HG03558 (cell line): ENCODE results near the gene ROBO2.

Experiments used
- ATAC-seq: cut with Tn5 transposase; IDR thresholded peaks from one replicate; pipeline ENCODE4 v1.9.1; 2021; ENCODE audit warnings: moderate number of reproducible peaks; ENCODE audit not compliant: unreplicated experiment; ENCODE audit errors: extremely low read depth

The ROBO2 gene

DNA sequence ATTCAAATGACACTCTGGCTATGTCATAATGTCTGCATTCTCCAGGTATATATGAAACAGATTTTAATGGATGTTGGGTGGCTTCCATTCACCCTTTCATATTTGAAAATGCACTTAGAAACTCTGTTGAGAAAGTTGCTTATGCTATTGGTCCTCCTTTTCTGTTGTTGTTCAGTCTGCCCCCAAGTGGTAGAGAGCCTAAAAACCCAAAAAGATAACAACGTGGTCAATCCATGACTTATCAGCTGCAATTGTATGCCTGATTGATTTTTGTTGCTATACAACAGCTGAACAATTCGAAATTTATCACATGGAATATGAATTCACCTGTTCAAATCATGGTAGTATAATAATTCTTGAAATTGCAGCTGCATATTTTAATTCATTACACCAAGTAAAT is 279.8 kb downstream of the ROBO2 start:
- no peak for ATAC-seq

DNA sequence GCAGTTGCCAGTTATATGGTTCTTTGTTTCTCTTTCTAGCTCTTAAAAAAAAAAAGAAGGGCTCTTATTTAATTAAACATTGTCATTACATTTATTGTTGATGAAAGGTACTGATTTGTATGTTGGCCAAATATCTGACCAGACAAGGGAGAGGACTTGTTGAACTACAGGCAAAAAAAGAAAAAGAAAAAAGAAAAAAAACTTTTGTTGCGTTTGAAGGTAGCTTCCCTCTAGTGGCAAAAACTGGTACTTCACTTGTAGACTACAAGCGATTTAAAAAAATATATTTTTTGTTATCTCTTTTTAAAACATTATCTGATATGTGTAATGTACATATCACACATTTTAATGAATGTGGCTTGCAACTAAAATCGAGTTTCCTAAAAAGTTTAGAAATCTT is 280.6 kb downstream of the ROBO2 start:
- no peak for ATAC-seq

DNA sequence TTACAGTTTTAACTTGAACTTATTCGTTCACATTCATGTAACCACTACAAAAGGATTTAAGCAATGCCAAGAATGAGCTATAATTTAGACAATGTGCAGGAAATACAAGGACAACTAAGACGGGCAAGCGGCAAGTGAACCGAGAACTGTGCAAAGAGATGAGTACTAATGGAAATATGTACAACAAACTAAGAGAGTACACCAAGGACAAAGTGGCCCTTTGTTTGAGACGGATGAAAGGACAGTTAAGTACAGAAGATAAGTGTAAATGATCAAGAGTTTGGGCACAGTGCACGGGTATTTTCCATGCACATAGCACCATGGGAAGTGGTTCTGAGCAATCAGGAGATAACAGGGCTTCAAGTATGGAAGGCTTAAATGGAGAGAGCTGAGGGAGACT is 281.7 kb downstream of the ROBO2 start:
- no peak for ATAC-seq

DNA sequence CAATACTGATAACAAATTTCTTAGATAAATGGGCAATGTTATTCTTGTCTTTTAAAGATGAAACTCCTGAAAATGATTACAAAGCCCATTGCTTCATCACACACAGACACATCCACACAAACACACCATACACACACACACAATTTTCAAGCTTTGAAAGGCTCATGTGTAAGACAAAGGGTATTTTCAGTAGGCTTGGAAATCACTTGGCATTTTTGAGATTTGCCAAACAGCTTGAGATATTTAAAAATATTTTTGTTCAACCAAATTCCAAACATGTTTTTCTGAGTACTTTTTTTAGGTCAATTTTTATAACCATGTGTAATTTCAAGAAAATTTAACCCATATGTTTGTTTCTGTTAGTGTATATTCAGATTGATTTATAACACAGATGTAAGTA is 283.7 kb downstream of the ROBO2 start:
- no peak for ATAC-seq

DNA sequence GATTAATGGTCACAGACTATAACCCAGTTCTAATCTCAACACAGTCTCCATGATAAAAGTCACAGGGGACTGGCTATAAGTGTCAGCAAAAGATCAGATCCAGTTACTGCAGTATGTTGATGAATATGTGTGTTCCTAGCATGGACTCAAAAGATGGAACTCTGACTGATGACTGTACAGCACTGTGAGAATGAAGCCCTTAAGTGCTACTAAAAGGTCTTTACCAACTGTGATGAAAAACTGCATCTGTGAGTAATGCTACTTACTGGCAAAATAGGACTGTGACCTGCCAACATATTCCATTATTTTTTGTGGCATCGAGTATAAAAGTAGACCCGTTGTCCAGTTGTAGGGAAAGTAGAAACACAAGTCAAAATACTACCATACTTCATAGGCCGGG is 284.2 kb downstream of the ROBO2 start:
- ATAC-seq: no peak

DNA sequence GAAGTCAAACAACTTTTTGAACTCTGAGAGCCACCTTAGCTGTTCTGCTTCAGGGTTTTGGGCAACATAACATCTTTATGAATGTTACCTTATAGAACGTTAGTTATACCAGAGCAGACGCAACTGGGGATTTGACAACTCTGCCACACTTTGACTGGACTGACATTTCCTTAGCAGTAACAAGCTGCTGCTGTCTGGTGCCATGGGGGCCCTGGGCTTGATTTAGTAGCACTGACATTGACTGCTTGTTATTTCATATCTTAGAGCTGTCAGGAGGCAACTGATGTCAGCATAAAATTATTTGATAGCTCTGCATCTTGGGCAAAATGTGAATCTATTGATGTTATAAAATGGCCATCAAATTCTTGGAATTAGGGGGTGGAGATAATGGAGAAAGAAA is 285.4 kb downstream of the ROBO2 start:
- no peak for ATAC-seq

DNA sequence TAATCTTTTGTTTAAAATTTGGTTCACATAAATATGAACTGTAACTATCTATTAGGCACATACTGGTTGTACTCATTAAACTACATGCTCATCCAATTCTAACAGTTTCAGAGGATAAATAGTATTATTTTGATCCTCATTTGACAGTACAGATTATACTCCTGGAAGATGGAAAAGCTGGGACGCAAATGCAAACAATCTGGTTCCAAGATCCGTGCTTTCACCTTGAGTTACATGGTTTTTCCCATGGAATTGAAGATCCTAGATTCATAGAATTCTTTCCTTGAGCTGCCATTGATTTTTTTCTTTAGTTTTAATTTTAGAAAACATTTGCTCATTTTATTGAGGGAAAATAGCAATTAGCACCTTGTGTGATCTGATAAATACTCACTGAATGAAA is 285.8 kb downstream of the ROBO2 start:
- ATAC-seq: no peak

DNA sequence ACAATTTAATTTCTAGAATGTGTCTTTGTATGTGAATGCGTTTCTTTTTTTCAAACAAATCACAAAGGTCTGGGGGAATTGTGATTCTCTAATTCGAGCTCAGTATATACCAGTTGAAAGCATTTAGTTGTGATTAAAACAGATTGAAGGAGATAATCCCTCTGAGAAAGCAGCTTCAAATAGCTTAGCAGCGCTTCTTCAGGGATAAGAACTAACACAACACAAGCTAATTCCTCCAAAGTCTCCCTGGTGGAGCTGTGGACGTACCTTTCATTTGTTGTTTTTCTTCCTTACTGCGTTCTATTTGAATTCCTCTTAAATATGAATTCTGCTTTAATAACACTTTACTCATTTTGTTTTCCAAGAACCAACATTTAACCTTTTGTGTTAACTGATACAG is 286.7 kb downstream of the ROBO2 start:
- no peak for ATAC-seq

DNA sequence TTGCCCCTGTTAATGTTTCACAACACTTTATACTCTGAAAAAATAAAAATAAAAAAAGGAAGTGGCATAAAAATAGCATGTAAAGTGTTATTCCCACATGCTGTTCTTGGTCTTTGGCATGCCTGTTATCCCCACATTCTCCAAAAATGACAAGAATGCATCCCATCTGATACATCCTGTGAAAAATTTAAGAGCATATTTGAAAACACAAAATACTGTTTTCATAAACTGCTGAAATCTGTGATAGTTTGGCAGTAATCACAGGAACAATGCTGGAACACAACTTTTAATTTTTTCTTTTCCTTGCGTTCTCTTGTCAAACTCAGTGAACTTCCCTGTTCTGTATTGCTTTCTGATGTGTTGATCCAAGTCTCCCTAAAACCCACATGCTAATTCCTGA is 288.8 kb downstream of the ROBO2 start:
- no peak for ATAC-seq

DNA sequence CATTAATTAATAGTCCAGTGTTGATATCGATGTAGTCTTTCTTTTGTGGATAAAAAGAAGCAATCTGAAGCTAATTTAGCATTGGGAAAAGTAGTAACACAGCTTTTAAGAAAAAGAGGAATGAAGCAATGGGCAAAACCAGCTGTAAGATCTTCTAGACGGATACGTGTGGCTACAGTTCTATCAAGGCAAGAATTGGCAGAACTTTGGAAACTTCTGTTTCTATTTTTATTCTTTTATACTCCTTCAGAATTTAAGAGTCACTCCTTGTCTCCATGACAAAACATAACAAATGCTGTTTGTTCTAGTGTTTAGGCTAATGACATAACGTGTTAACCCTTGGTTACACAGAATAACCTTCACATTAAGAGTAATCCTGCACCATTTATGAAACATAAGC is 289.2 kb downstream of the ROBO2 start:
- ATAC-seq: no peak

DNA sequence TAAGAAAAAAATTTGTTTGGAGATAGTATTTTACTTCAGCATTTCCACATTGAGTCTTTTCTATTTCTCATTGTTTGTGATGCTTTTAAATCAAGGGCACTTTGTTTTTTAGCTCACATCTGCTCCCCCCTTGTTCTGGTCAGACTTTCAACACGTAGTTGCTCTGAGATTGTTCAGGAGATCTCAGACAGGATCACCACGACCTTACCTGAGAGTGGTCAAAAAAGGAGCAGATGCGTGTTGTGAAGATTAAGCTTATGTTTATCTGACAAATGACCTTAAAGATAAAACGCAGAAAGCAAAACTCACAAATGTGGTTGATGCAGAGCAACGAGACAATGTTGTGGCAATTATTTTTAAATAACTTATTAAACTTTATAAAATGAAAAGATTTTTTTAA is 298.3 kb downstream of the ROBO2 start:
- ATAC-seq: no peak

DNA sequence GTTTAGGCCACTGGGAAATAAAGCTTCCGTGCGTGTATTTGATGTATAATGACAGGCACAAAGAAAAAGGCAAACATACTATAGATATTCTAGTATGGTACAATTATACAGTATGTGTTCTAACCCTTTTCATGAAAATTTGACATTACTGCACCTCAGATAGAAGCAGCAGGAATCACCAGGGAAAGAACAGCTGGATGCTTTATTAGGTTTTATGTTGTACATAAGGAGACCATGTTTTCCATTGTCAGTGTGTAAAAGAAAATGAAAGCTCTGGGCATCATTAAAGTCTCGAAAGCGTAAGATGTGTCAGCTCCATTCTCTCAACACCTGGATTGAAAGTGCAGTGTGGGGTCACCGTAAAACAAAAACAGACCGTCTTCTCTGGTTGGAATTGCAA is 302.1 kb downstream of the ROBO2 start:
- ATAC-seq: no peak

DNA sequence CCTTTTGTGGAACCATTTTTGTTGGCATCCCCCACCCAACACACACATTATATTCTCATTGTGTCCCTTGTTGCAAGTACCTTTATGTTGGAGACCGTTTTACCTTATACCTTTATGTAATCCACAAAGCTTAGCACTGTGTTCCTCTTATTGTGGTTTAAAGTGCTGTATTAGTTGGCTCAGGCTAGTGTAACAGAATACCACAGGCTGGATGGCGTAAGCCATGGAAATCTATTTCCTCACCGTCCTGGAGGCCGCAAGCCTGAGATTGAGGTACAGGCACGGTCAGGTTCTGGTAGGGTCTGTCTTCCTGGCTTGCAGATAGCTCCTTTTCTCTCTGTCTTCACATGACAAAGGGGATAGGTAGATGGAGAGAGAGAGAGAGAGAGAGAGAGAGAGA is 302.8 kb downstream of the ROBO2 start:
- ATAC-seq: no peak

DNA sequence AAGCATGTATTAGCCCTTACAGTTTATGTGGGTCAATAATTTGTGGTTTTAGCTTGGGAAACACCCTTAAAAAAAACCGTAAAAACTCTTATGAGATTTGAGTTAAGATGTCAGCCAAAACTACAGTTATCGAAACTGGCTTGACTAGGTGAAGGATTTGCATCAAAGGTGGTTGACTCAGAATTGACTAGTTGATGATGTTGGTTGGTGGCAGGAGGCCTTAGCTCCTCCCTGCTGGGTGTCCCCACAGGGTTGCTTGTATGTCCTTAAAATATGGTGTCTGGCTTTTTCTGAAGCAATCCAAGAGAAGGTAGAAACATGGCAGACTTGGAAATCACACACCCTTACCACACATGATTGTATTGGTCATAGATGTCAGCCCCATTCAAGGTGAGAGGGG is 305.1 kb downstream of the ROBO2 start:
- ATAC-seq: no peak

DNA sequence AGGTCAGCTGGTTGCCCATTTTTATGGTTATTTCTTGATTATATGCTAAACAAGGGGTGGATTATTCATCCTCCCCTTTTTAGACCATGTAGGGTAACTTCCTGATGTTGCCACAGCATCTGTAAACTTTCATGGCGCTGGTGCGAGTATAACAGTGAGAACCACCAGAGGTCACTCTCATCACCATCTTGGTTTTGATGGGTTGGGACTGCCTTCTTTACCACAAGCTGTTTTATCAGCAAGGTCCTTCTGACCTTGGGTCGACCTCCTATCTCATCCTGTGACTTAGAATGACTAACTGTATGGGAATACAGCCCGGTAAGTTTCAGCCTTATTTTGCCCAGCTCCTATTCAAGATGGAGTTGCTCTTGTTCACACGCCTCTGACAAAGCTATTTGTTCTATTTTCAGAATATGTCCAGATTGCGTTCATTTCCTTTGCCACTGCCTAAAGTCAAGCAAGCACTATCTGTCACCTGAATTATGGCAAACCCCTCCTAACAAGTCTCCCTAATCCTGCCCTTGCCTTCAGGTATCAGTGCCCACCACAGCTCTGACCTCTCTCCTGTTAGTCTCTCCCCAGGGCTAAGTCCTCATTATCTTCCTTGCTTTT is 308.5 kb downstream of the ROBO2 start:
- ATAC-seq: no peak

DNA sequence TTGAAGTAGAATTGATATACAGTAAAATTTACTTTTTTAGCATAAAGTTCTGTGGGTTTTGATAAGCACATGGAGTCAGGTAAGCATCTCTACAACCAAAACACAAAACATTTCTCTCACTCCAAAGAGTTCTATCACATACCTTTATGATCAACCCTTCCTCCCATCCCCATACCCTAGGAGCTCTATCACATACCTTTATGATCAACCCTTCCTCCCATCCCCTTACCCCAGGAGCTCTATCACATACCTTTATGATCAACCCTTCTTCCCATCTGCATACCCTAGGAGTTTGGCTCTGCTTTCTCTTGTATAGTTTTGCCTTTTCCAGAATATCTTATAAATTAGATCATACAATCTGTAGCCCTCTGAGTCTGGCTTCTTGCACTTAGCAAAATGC is 315.1 kb downstream of the ROBO2 start:
- no peak for ATAC-seq

DNA sequence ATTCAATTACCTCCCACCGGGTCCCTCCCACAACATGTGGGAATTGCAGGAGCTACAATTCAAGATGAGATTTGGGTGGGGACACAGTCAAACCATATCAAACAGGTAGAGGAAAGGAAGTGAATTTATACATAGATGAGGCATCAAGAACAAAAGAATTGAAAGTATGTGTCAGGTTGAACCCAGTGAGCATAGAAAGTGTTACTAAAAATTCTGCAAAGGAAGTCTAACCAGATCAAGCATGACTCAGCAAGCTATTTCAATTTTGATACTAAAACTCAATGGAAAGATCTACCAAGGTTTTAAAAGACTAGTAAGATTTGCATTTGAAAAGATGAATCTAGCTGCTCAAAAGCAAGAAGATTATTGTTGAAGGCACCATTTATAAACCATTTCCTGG is 323.0 kb downstream of the ROBO2 start:
- ATAC-seq: no peak

DNA sequence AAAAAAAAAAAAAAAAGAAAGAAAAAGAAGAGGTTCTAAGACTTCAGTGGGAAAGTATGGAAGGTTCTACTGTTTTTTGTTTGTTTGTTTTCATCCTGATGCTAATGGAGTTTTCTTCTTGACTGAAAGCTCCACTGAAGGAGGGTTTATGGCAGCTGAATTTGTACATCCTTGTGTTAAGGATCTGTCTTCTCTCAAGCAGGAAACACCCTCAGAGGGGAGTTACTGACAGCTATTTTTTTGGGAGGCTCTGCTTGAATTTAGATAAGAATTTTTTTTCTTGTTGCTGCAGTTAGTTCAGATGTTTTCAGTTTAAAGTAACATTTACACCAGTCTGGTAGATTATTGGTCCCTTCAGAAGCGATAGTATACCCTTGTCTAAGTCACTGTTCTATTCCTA is 325.3 kb downstream of the ROBO2 start:
- no peak for ATAC-seq

DNA sequence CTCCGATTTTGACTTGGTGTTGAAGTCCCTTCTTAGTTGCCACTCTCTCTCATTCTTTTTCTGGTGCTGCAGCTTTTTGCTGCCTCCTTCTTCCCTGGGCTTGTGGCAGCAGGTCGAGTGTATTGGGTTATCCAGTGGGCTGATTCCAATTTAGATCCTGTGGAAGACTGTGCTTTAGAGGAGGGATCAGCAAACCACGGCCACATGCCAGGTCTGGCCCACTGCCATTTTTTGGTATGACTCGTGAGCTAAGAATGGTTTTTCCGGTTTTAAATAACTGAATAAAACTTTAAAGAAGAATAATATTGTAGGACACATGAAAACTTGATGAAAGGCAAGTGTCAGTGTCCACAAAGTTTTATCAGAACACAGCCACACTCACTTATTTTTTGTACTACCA is 330.5 kb downstream of the ROBO2 start:
- ATAC-seq: no peak

DNA sequence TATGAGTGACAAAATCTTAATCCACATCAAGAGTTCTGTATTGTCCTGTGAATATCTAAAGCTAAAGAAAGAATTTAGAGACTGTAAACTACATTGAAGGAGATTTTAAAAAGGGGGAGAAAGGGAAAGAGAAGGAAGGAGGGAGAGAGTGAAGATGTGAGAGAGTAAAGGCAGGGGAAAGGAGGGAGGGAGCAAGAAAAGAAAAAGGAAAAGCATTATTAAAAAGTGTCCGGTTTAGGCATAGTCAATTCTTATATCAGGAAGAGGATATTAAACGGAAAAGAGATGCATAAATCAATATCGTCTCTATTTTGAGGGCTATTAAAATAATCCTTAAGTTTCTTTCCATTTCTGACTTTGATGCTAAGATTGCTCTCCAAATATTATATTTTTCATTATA is 332.1 kb downstream of the ROBO2 start:
- no peak for ATAC-seq

DNA sequence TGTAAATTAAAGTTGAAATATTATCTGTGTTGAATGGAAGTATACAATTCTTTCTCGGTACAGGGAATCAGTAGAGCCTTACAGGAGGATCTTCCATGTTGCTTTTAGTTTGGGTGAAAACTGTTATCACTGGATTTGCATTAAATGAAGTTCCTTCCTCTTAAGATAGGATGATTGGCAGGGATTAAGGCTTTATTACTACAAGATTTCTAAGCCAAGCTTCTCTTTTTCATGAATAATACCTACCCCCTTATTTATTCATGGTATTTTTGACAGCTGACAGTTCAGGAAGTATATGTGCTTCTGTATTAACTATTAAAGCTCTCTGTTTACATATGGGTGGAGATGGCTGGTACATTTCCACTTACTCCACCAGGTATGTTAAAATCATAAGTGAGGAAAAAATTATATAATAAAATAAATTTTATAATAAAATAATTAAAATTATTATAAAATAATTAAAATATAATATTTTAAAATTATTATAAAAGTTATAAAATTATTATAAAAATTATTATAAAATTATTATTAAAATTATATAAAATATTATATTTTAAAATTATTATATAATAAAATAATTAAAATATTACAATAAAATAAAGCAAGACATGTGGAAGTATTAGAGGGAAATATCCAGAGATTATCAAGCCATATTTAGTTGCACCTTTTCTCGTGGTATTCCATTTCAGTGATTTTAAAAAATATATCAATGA is 332.9 kb downstream of the ROBO2 start:
- ATAC-seq: no peak

DNA sequence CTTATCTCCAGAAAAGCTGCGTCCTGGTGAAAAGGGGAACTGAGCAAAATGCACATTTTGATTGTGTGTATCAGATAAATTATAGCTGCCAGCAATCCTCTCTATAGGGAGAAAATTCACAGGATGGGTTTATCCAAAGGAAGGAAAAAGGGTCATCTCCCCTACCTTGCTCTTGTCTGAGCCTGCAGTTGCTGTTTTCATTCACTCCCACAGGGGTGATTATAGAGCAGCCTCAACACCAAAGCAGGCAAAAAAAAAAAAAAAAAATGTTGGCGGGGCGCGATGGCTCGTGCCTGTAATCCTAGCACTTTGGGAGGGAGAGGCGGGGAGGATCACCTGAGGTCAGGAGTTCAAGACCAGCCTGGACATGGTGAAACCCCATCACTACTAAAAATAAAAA is 333.7 kb downstream of the ROBO2 start:
- no peak for ATAC-seq
